K562 (cell line): Measurements from ENCODE around the gene CXCL16.

Source experiments
- JUNB ChIP-seq: fragments of 450-650 bp; formaldehyde crosslinking; conservative IDR thresholded peaks from 2 replicates; pipeline ENCODE4 v1.4.0; 2020; ENCODE audit warnings: mild to moderate bottlenecking
- SLC30A9 ChIP-seq: fragments of 250-450 bp; sonication (Bioruptor Pico); IDR thresholded peaks from 2 replicates; pipeline ENCODE4 v1.8.0; 2022; ENCODE audit warnings: mild to moderate bottlenecking, moderate library complexity
- ZNF436 ChIP-seq: fragments of 250-450, 450-650 bp; sonication (Bioruptor Pico); formaldehyde crosslinking; IDR thresholded peaks from 2 replicates; pipeline ENCODE4 v1.7.0; 2020; ENCODE audit warnings: mild to moderate bottlenecking
- TF ChIP-seq, protein P1 (sequence below), 2 experiments: fragments of 450-650 bp; IDR thresholded peaks; 2 replicates each; pipeline ENCODE4 v1.6.1; 2016
- TF ChIP-seq, protein P2 (sequence below): fragments of 450-650 bp; conservative IDR thresholded peaks from 2 replicates; pipeline ENCODE4 v1.6.1; 2016; ENCODE audit warnings: missing genetic modification characterization, low read depth, mild to moderate bottlenecking, missing compliant biosample characterization, moderate library complexity
- TF ChIP-seq, protein P3 (sequence below): fragments of 250-450 bp; sonication (Bioruptor Pico); IDR thresholded peaks from 2 replicates; pipeline ENCODE4 v1.8.0; 2022; ENCODE audit warnings: inconsistent platforms

DNA sequence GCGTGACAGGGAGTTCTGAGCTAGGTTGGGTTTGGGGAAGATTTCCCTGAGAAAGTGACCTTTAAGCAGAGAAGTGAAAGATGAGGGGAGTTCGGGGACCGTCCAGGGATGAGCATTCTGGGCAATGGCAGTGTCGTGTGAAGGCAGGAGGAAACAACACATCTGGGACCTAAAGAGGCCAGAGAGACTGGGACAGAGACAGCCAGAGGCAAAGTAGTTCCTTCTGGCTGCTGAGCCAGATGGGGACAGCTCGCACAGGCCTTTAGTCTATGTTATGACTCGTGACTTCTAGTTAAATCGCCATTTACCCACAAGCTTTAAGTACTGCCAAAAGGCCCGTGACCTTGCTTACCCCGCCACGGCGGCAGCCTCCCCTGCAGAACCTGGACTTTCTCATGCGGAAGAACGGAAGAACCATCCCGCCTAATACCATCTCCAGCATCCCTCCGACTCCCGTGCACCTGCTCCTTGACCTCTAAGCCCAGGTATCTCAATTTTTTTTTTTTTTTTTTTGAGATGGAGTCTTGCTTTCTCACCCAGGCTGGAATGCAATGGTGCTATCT lies 17.0 kb downstream of the CXCL16 start:
- no peak for TF ChIP-seq ZNF436 (CRISPR knock-in tag)
- no peak for TF ChIP-seq JUNB
- TF ChIP-seq, protein P1, sequence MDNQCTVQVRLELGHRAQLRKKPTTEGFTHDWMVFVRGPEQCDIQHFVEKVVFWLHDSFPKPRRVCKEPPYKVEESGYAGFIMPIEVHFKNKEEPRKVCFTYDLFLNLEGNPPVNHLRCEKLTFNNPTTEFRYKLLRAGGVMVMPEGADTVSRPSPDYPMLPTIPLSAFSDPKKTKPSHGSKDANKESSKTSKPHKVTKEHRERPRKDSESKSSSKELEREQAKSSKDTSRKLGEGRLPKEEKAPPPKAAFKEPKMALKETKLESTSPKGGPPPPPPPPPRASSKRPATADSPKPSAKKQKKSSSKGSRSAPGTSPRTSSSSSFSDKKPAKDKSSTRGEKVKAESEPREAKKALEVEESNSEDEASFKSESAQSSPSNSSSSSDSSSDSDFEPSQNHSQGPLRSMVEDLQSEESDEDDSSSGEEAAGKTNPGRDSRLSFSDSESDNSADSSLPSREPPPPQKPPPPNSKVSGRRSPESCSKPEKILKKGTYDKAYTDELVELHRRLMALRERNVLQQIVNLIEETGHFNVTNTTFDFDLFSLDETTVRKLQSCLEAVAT (IDR thresholded peaks at IDR 0.05), result no peak
- no peak for TF ChIP-seq SLC30A9 (CRISPR knock-in tag)
- TF ChIP-seq, protein P2, sequence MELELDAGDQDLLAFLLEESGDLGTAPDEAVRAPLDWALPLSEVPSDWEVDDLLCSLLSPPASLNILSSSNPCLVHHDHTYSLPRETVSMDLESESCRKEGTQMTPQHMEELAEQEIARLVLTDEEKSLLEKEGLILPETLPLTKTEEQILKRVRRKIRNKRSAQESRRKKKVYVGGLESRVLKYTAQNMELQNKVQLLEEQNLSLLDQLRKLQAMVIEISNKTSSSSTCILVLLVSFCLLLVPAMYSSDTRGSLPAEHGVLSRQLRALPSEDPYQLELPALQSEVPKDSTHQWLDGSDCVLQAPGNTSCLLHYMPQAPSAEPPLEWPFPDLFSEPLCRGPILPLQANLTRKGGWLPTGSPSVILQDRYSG (tag), result no peak
- TF ChIP-seq, protein P3, sequence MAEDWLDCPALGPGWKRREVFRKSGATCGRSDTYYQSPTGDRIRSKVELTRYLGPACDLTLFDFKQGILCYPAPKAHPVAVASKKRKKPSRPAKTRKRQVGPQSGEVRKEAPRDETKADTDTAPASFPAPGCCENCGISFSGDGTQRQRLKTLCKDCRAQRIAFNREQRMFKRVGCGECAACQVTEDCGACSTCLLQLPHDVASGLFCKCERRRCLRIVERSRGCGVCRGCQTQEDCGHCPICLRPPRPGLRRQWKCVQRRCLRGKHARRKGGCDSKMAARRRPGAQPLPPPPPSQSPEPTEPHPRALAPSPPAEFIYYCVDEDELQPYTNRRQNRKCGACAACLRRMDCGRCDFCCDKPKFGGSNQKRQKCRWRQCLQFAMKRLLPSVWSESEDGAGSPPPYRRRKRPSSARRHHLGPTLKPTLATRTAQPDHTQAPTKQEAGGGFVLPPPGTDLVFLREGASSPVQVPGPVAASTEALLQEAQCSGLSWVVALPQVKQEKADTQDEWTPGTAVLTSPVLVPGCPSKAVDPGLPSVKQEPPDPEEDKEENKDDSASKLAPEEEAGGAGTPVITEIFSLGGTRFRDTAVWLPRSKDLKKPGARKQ, result no peak
